HepG2 (cell line): Measurements from ENCODE around the gene PPARA. TPM values are rescaled to one million over a fixed set of nuclear protein-coding genes. Genes with fewer than 3 reads are reported as not detected.
A peak's percentile ranks its signal among the peaks of the same experiment; 100 is the strongest.

Source experiments
- ARID5B ChIP-seq: IDR thresholded peaks from 2 replicates; pipeline ENCODE4 v1.4.0; 2020; ENCODE audit warnings: mild to moderate bottlenecking, missing genetic modification reagents
- HNF4A ChIP-seq: sonication (generic); formaldehyde crosslinking; IDR thresholded peaks from 2 replicates; pipeline ENCODE4 v1.4.0; 2020; ENCODE audit warnings: missing genetic modification reagents
- NCOA2 ChIP-seq: sonication (generic); formaldehyde crosslinking; IDR thresholded peaks from 2 replicates; pipeline ENCODE4 v1.8.0; 2022; ENCODE audit warnings: inconsistent platforms
- ZFY ChIP-seq: sonication (generic); formaldehyde crosslinking; IDR thresholded peaks from 2 replicates; pipeline ENCODE4 v1.4.0; 2020; ENCODE audit warnings: missing genetic modification reagents
- ZNF646 ChIP-seq: sonication (generic); formaldehyde crosslinking; IDR thresholded peaks from 2 replicates; pipeline ENCODE4 v1.9.0; 2021; ENCODE audit warnings: mild to moderate bottlenecking, missing genetic modification reagents
- polyA plus RNA-seq, 8 experiments: library from polyadenylated mRNA; depleted of rRNA in 3 of 8; stranded (reverse) in 7 of 8; unstranded in 1 of 8; fragments of >200 nt; fragmentation: Illumina TruSeq in 4 of 8; extraction: Trizol in 4 of 8; gene quantifications; 2 replicates each; pipeline versions ENCODE4 v1.2.1 to v1.2.3, GENCODE V29; 2011 to 2016; ENCODE audit warnings: low read depth in 4 of 8, missing spikeins in 1 of 8, mixed read lengths in 1 of 8; ENCODE audit not compliant: insufficient read depth in 1 of 8
- total RNA-seq, 5 experiments: library from RNA; depleted of rRNA; stranded (reverse); fragments of >200 nt; fragmentation: Illumina TruSeq; extraction: Trizol; gene quantifications; 2 replicates each; pipeline ENCODE4 v1.2.3, GENCODE V29; 2016; ENCODE audit warnings: low read depth in 1 of 5
- TF ChIP-seq, protein P1 (sequence below): sonication (generic); formaldehyde crosslinking; IDR thresholded peaks from 2 replicates; pipeline ENCODE4 v1.9.0; 2022; ENCODE audit warnings: low read depth, missing genetic modification reagents

The PPARA gene
- total and polyA plus RNA-seq, 2 of the 13 experiments (the other 11 are each of a cell fraction or from before 2014, with no cell fraction given): 18.2 to 24.7 TPM

DNA sequence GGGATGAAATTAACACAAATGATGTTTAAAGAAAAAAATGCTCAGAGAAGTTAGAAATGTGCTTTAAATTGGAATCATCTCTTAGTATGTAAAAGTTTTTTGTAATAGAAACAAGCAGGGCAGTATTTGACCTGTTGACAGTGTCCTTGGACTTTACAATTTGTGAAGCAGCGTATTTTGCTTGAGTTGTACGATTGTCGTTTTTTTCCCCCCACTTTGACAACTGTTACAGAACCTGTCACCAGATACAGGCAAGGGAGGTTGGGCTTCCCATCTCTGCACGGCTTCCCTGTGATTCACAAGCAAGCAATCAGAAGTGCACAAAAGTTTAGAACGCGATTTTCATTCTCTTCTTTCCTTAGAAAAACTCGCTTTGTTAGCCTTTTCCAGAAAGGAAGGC, 8.9 kb downstream of the PPARA start (continued):
- TF ChIP-seq ARID5B (peak; percentile 16; the same call in 1 of the 2 replicates), NCOA2 (CRISPR knock-in tag) (0 out of 2 replicates have a peak, but pooled peaks have one; percentile 16), HNF4A (CRISPR knock-in tag) (peak; percentile 60; the same call in 1 of the 2 replicates), ZFY (CRISPR knock-in tag) (no peak), ZNF646 (peak; percentile 76; the same call in 1 of the 2 replicates)
- TF ChIP-seq, protein P1, sequence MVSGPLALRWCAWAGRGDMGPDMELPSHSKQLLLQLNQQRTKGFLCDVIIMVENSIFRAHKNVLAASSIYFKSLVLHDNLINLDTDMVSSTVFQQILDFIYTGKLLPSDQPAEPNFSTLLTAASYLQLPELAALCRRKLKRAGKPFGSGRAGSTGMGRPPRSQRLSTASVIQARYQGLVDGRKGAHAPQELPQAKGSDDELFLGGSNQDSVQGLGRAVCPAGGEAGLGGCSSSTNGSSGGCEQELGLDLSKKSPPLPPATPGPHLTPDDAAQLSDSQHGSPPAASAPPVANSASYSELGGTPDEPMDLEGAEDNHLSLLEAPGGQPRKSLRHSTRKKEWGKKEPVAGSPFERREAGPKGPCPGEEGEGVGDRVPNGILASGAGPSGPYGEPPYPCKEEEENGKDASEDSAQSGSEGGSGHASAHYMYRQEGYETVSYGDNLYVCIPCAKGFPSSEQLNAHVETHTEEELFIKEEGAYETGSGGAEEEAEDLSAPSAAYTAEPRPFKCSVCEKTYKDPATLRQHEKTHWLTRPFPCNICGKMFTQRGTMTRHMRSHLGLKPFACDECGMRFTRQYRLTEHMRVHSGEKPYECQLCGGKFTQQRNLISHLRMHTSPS (CRISPR knock-in tag): no peak
